ENCODE data around the gene TXNIP. TPM values are rescaled to one million over a fixed set of nuclear protein-coding genes. Genes with fewer than 3 reads are reported as not detected.

TXNIP gene
- total RNA-seq, 1 experiment from 2014 or later = 23.2 TPM

GRCh38 chr1:145958734-145959133, 37.6 kb downstream of the TXNIP start:
- Histone ChIP-seq H3K4me1 (ENCODE audit: insufficient read depth, low read length) (peaks cover 2% of the 10 kb centered on the region; the same call in 1 of the 2 replicates), H3K9ac (ENCODE audit: extremely low read depth, insufficient read length, low read length) (no peak overlapping the region), H3K18ac (ENCODE audit: insufficient read length, low read depth, low read length) (no peak overlapping the region), H2BK120ac (ENCODE audit: low read depth, low read length, poor library complexity, severe bottlenecking) (no peak overlapping the region), H3K23ac (ENCODE audit: insufficient read length, low read depth, low read length) (no peak overlapping the region), H3K23me2 (ENCODE audit: insufficient read length, low read depth, low read length, poor library complexity, severe bottlenecking) (peaks cover 26% of the 10 kb centered on the region), H3K27me3 (ENCODE audit: insufficient read depth, low read length) (peaks cover 42% of the 10 kb centered on the region), H3K14ac (ENCODE audit: insufficient read depth, low read length) (no peak overlapping the region), H2AK5ac (ENCODE audit: insufficient read length, low read length) (no peak overlapping the region), H3T11ph (ENCODE audit: low read length) (no peak overlapping the region), H3K4ac (ENCODE audit: low read depth, low read length) (no peak overlapping the region), H3K79me2 (ENCODE audit: insufficient read depth, low read length) (no peaks in the 10 kb centered on the region), H2BK15ac (ENCODE audit: low read depth, low read length) (no peak overlapping the region), H2BK20ac (ENCODE audit: low read depth, low read length, poor library complexity, severe bottlenecking) (no peak overlapping the region), H2AFZ (ENCODE audit: low read length) (no peak overlapping the region), H3K56ac (ENCODE audit: insufficient read length, low read depth, low read length) (no peak overlapping the region), H4K91ac (ENCODE audit: insufficient read length, low read depth, low read length) (no peak overlapping the region), H3K79me1 (ENCODE audit: insufficient read depth, low read depth, low read length, poor library complexity, severe bottlenecking) (no peaks in the 10 kb centered on the region), H3K27ac (ENCODE audit: insufficient read length, low read depth, low read length) (no peak overlapping the region), H2BK12ac (ENCODE audit: insufficient read length, low read depth, low read length) (no peak overlapping the region), H2BK5ac (ENCODE audit: insufficient read length, low read length) (no peak overlapping the region), H4K8ac (replicated peaks; ENCODE audit: insufficient read length, low read depth, low read length) (no peak overlapping the region), H3K9me3 (ENCODE audit: control insufficient read depth, low read depth, low read length) (no peaks in the 10 kb centered on the region), H3K4me2 (ENCODE audit: insufficient read depth, insufficient read length, low read length) (no peak overlapping the region), H4K5ac (ENCODE audit: insufficient read length, low read depth, low read length) (no peak overlapping the region), H4K20me1 (ENCODE audit: control insufficient read depth, insufficient read depth, insufficient read length) (no peaks in the 10 kb centered on the region)
- TF ChIP-seq, protein P1, sequence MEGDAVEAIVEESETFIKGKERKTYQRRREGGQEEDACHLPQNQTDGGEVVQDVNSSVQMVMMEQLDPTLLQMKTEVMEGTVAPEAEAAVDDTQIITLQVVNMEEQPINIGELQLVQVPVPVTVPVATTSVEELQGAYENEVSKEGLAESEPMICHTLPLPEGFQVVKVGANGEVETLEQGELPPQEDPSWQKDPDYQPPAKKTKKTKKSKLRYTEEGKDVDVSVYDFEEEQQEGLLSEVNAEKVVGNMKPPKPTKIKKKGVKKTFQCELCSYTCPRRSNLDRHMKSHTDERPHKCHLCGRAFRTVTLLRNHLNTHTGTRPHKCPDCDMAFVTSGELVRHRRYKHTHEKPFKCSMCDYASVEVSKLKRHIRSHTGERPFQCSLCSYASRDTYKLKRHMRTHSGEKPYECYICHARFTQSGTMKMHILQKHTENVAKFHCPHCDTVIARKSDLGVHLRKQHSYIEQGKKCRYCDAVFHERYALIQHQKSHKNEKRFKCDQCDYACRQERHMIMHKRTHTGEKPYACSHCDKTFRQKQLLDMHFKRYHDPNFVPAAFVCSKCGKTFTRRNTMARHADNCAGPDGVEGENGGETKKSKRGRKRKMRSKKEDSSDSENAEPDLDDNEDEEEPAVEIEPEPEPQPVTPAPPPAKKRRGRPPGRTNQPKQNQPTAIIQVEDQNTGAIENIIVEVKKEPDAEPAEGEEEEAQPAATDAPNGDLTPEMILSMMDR (conservative IDR thresholded peaks at IDR 0.05) = no peak
- Mint-ChIP-seq H3K4me1 (peaks cover 35 to 40% of the 10 kb centered on the region in 2 experiments), H3K27me3 (ENCODE audit: low read depth) (peaks cover 76% of the 10 kb centered on the region), H3K4me3 (peak overlapping the region in 1 of 2 experiments; percentile 17; a peak in 2 of 5 replicates), H3K27ac (no peak overlapping the region), H3K36me3 (ENCODE audit: insufficient read depth in 1 of 3, low read depth in 3 of 3) (no peaks in the 10 kb centered on the region; a peak in 1 of 7 replicates), H3K9me3 (no peaks in the 10 kb centered on the region)
- no peak for DNase-seq

Measured in H9 (cell line).